Mesenchymal stem cell (in vitro differentiated cells and primary cell): ENCODE data around the gene MCF2L2.

Experiments used
- DNase-seq: peaks from one replicate; pipeline ENCODE4 v3.0.0-alpha.2; 2013
- H2AFZ ChIP-seq: one replicate; pipeline ENCODE4 v1.6.1; 2013; ENCODE audit warnings: low read depth, mild to moderate bottlenecking, control low read depth, inconsistent platforms, low read length, moderate library complexity
- H2AK5ac ChIP-seq: 2 replicates; pipeline ENCODE4 v1.6.1; 2013; ENCODE audit warnings: low read length, moderate library complexity, mild to moderate bottlenecking, inconsistent platforms; ENCODE audit not compliant: severe bottlenecking
- H2BK120ac ChIP-seq: one replicate; pipeline ENCODE4 v1.6.1; 2013; ENCODE audit warnings: low read depth, mild to moderate bottlenecking, inconsistent platforms, low read length, moderate library complexity
- H2BK12ac ChIP-seq, 2 experiments: one replicate each; pipeline ENCODE4 v1.6.1; 2013; ENCODE audit warnings: inconsistent platforms in 2 of 2, low read length in 2 of 2, mild to moderate bottlenecking in 2 of 2, moderate library complexity in 2 of 2, control low read depth in 1 of 2
- H2BK15ac ChIP-seq: one replicate; pipeline ENCODE4 v1.6.1; 2013; ENCODE audit warnings: mild to moderate bottlenecking, low read depth, inconsistent platforms; ENCODE audit not compliant: poor library complexity, severe bottlenecking
- H2BK5ac ChIP-seq: 2 replicates; pipeline ENCODE4 v1.6.1; 2013; ENCODE audit warnings: low read depth, mild to moderate bottlenecking, low read length, control low read depth, inconsistent platforms; ENCODE audit not compliant: poor library complexity, severe bottlenecking
- H3K14ac ChIP-seq, 2 experiments: one replicate each; pipeline ENCODE4 v1.6.1; 2013; ENCODE audit warnings: inconsistent platforms in 2 of 2, low read length in 2 of 2, control low read depth in 1 of 2, mild to moderate bottlenecking in 1 of 2, moderate library complexity in 1 of 2
- H3K18ac ChIP-seq, 2 experiments: one replicate each; pipeline ENCODE4 v1.6.1; 2013; ENCODE audit warnings: inconsistent platforms in 2 of 2, low read length in 2 of 2, control low read depth in 1 of 2, low read depth in 1 of 2, mild to moderate bottlenecking in 1 of 2
- H3K23ac ChIP-seq, 2 experiments: one replicate each; pipeline ENCODE4 v1.6.1; 2013; ENCODE audit warnings: inconsistent platforms in 2 of 2, low read length in 2 of 2, mild to moderate bottlenecking in 2 of 2, moderate library complexity in 2 of 2, control low read depth in 1 of 2
- H3K27ac ChIP-seq: 2 replicates; pipeline ENCODE4 v1.5.1; 2013; ENCODE audit warnings: mild to moderate bottlenecking, moderate library complexity, low read length, control low read depth, inconsistent platforms; ENCODE audit not compliant: poor library complexity, severe bottlenecking
- H3K27me3 ChIP-seq, 2 experiments: 2 replicates each; pipeline versions ENCODE4 v1.6.1 to v1.7.0; 2013; ENCODE audit warnings: low read length in 2 of 2, mild to moderate bottlenecking in 2 of 2, moderate library complexity in 2 of 2, control low read depth in 1 of 2, inconsistent platforms in 1 of 2; ENCODE audit not compliant: control insufficient read depth in 1 of 2, insufficient read depth in 1 of 2
- H3K36me3 ChIP-seq, 2 experiments: 2 replicates each; pipeline versions ENCODE4 v1.6.1 to v1.7.0; 2013; ENCODE audit warnings: low read length in 2 of 2, control low read depth in 1 of 2, inconsistent platforms in 1 of 2, low read depth in 1 of 2, mild to moderate bottlenecking in 1 of 2; ENCODE audit not compliant: insufficient read depth in 2 of 2, control insufficient read depth in 1 of 2
- H3K4ac ChIP-seq, 2 experiments: one replicate each; pipeline ENCODE4 v1.6.1; 2013; ENCODE audit warnings: inconsistent platforms in 2 of 2, low read length in 2 of 2, mild to moderate bottlenecking in 2 of 2, moderate library complexity in 2 of 2, control low read depth in 1 of 2, low read depth in 1 of 2
- H3K4me1 ChIP-seq: 2 replicates; pipeline ENCODE4 v1.6.1; 2013; ENCODE audit warnings: low read depth, low read length, control low read depth; ENCODE audit not compliant: control insufficient read depth, insufficient read depth
- H3K4me2 ChIP-seq: 2 replicates; pipeline ENCODE4 v1.6.1; 2013; ENCODE audit warnings: low read length, mild to moderate bottlenecking, inconsistent platforms; ENCODE audit not compliant: poor library complexity, severe bottlenecking
- H3K4me3 ChIP-seq, 2 experiments: 2 replicates each; pipeline versions ENCODE4 v1.5.1 to v1.7.0; 2013; ENCODE audit warnings: low read length in 2 of 2, mild to moderate bottlenecking in 2 of 2, control low read depth in 1 of 2, low read depth in 1 of 2; ENCODE audit not compliant: insufficient read depth in 1 of 2
- H3K79me1 ChIP-seq: replicated peaks from 2 replicates; pipeline ENCODE4 v1.6.1; 2013; ENCODE audit warnings: mild to moderate bottlenecking, control low read depth, low read length, inconsistent platforms; ENCODE audit not compliant: poor library complexity, severe bottlenecking
- H3K9ac ChIP-seq: 2 replicates; pipeline ENCODE4 v1.7.0; 2013; ENCODE audit warnings: mild to moderate bottlenecking, low read length, moderate library complexity
- H3K9me3 ChIP-seq: 2 replicates; pipeline ENCODE4 v1.7.0; 2013; ENCODE audit warnings: mild to moderate bottlenecking, low read length; ENCODE audit not compliant: control insufficient read depth
- H4K8ac ChIP-seq: one replicate; pipeline ENCODE4 v1.6.1; 2013; ENCODE audit warnings: inconsistent platforms, mild to moderate bottlenecking, low read length, moderate library complexity
- H4K91ac ChIP-seq: one replicate; pipeline ENCODE4 v1.6.1; 2013; ENCODE audit warnings: mild to moderate bottlenecking, low read length, inconsistent platforms
- WGBS: methylation state at CpG from one replicate; pipeline ENCODE4 v1.1.7; 2013; ENCODE audit warnings: mixed read lengths; 5-methylcytosine and 5-hydroxymethylcytosine counted together

MCF2L2 gene

GRCh38 chr3:183338520-183338919 lies 89.9 kb downstream of the MCF2L2 start:
- Histone ChIP-seq H2BK5ac (no peak overlapping the region), H3K27ac (no peak overlapping the region), H3K23ac (no peak overlapping the region), H3K4me1 (no peaks in the 10 kb centered on the region), H3K27me3 (no peaks in the 10 kb centered on the region), H3K9me3 (no peaks in the 10 kb centered on the region), H4K91ac (no peak overlapping the region), H2BK120ac (no peak overlapping the region), H3K4me3 (no peak overlapping the region), H3K14ac (no peak overlapping the region), H3K4ac (no peak overlapping the region), H2BK15ac (no peak overlapping the region), H3K36me3 (no peaks in the 10 kb centered on the region), H3K4me2 (no peak overlapping the region), H2BK12ac (no peak overlapping the region), H2AK5ac (no peak overlapping the region), H3K79me1 (no peaks in the 10 kb centered on the region), H2AFZ (no peak overlapping the region), H4K8ac (no peak overlapping the region), H3K9ac (no peak overlapping the region), H3K18ac (no peak overlapping the region)
- WGBS = 95% methylated on average over 7 of the region's 7 CpGs
- DNase-seq = no peak

- H3K79me1 ChIP-seq = no peaks in the 10 kb centered on the region
- H4K8ac ChIP-seq = no peak overlapping the region
- no peak overlapping the region for H3K4me3 ChIP-seq
- H3K4me1 ChIP-seq = peaks cover 2% of the 10 kb centered on the region
- no peak overlapping the region for H2BK120ac ChIP-seq
- 94% methylated on average over 8 of the region's 8 CpGs for WGBS
- H2AK5ac ChIP-seq = no peak overlapping the region
- H3K4ac ChIP-seq = no peak overlapping the region
- H3K27me3 ChIP-seq = peaks cover 0 to 4% of the 10 kb centered on the region in 2 experiments
- no peak overlapping the region for H2BK15ac ChIP-seq
- H3K9ac ChIP-seq = no peak overlapping the region
- no peak overlapping the region for H2BK12ac ChIP-seq
- no peak overlapping the region for H4K91ac ChIP-seq
- no peak overlapping the region for H2AFZ ChIP-seq
- H3K4me2 ChIP-seq = no peak overlapping the region
- H3K27ac ChIP-seq = no peak overlapping the region
- H3K23ac ChIP-seq = no peak overlapping the region
- H3K18ac ChIP-seq = no peak overlapping the region
- no peaks in the 10 kb centered on the region for H3K9me3 ChIP-seq
- no peak for DNase-seq
- no peak overlapping the region for H3K14ac ChIP-seq
- H2BK5ac ChIP-seq = no peak overlapping the region
- no peaks in the 10 kb centered on the region for H3K36me3 ChIP-seq
Observed at GRCh38 chr3:183332487-183332886, 95.9 kb downstream of the MCF2L2 start.

DNA sequence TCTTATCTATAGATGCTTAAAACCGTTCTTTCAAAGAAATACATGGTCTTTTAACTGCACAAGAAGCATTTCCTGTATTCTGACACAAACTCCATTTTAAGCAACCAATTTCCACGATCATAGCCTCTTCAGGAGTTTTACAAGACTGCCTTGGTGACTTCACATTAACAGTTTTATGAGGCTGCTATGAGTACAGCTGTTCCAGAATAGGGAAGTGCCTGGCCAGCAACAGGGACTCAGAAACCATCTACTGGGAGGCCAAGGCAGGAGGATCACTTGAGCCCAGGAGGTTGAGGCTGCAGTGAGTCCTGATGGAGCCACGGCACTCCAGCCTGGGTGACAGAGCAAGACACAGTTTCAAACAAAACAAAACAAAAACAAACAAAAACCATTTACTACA lies 96.9 kb downstream of the MCF2L2 start:
- Histone ChIP-seq H2AK5ac (no peak overlapping the region), H3K27me3 (peaks cover 0 to 4% of the 10 kb centered on the region in 2 experiments), H3K79me1 (no peaks in the 10 kb centered on the region), H2BK120ac (no peak overlapping the region), H2BK15ac (no peak overlapping the region), H3K9ac (no peak overlapping the region), H3K23ac (no peak overlapping the region), H2AFZ (no peak overlapping the region), H3K4ac (no peak overlapping the region), H2BK12ac (no peak overlapping the region), H3K14ac (no peak overlapping the region), H3K9me3 (no peaks in the 10 kb centered on the region), H3K4me3 (no peak overlapping the region), H3K18ac (no peak overlapping the region), H4K8ac (no peak overlapping the region), H3K4me1 (peaks cover 2% of the 10 kb centered on the region), H3K27ac (no peak overlapping the region), H2BK5ac (no peak overlapping the region), H3K4me2 (no peak overlapping the region), H3K36me3 (no peaks in the 10 kb centered on the region), H4K91ac (no peak overlapping the region)
- 51% methylated on average over 3 of the region's 3 CpGs for WGBS
- DNase-seq = no peak

DNA sequence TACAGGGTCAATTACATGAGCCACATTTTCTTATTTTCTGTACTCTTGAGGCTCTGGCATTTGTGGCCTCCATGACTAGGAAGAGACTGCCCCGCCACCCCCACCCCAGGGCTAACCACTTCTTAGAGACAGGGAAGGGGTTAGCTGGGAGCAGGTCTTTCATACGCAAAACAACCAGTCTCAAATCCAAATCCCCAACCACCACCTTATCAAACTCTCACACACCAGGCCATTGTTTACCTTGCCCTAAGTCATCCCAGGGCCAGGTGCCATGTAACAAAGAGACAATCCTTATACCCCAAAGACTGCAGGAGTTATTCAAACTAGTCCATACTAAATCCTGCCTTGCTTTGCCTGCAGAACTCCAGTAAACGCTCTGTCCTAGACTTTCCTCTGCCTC lies 97.5 kb downstream of the MCF2L2 start:
- H3K14ac ChIP-seq = no peak overlapping the region
- H3K9me3 ChIP-seq = no peaks in the 10 kb centered on the region
- H2BK120ac ChIP-seq = no peak overlapping the region
- H2AFZ ChIP-seq = no peak overlapping the region
- no peaks in the 10 kb centered on the region for H3K79me1 ChIP-seq
- H3K18ac ChIP-seq = no peak overlapping the region
- H4K91ac ChIP-seq = no peak overlapping the region
- no peak for DNase-seq
- no peak overlapping the region for H3K4me2 ChIP-seq
- no peak overlapping the region for H3K27ac ChIP-seq
- no peak overlapping the region for H2AK5ac ChIP-seq
- H4K8ac ChIP-seq = no peak overlapping the region
- peaks cover 2% of the 10 kb centered on the region for H3K4me1 ChIP-seq
- no peak overlapping the region for H2BK5ac ChIP-seq
- H3K36me3 ChIP-seq = no peaks in the 10 kb centered on the region
- no peak overlapping the region for H3K4ac ChIP-seq
- H3K4me3 ChIP-seq = no peak overlapping the region
- H2BK15ac ChIP-seq = no peak overlapping the region
- no peak overlapping the region for H2BK12ac ChIP-seq
- 77% methylated on average over 3 of the region's 3 CpGs for WGBS
- peaks cover 0 to 4% of the 10 kb centered on the region in 2 experiments for H3K27me3 ChIP-seq
- H3K23ac ChIP-seq = no peak overlapping the region
- H3K9ac ChIP-seq = no peak overlapping the region
